Retinal pigment epithelial cell (primary cell): ENCODE data around the gene PKNOX2.

Source experiments
- DNase-seq: peaks from one replicate; pipeline ENCODE4 v3.0.0-alpha.2; 2010; ENCODE audit warnings: low read depth
- H3K4me3 ChIP-seq: 2 replicates; pipeline ENCODE4 v1.5.1; 2011; ENCODE audit warnings: mild to moderate bottlenecking, low read length, control low read depth, moderate library complexity
- TF ChIP-seq, protein P1 (sequence below): conservative IDR thresholded peaks from 2 replicates; pipeline ENCODE4 v1.5.1; 2011; ENCODE audit warnings: low read depth, low read length, control low read depth, inconsistent platforms

Gene PKNOX2

DNA sequence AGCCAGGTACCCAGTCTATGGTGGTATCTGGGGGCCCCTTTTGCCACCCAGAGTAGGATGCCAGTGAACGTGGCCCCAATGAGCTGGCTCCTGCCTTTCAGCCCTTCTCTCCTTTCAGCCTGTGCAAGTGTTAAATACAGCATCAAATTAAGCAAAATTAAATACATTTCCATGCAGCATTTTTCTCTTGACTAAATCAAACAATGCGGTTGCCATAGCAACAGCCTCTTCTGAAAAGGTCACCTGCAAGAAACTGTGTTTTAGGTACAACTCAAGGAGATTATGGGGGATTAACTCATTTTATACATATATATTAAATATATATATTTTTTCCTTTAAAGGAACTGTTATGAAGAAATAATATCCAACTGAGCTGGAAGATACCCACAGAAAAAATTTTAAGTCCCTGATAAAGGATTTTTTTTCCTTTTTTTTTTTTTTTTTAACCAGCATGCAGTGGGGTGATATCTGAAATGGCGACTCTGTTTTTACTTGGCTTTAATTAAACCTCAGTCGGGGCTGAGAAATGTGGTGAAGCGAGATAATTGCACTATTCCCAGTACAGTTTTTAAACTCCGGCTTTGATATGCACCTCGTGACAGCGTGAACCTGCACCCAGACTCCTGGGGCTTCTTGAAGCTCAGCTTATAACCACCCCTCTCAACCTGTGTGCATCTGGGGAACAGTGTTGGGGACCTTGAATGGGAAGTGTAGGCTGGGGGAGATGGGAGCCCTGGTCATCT lies 115.3 kb downstream of the PKNOX2 start:
- no peak for DNase-seq
- TF ChIP-seq, protein P1, sequence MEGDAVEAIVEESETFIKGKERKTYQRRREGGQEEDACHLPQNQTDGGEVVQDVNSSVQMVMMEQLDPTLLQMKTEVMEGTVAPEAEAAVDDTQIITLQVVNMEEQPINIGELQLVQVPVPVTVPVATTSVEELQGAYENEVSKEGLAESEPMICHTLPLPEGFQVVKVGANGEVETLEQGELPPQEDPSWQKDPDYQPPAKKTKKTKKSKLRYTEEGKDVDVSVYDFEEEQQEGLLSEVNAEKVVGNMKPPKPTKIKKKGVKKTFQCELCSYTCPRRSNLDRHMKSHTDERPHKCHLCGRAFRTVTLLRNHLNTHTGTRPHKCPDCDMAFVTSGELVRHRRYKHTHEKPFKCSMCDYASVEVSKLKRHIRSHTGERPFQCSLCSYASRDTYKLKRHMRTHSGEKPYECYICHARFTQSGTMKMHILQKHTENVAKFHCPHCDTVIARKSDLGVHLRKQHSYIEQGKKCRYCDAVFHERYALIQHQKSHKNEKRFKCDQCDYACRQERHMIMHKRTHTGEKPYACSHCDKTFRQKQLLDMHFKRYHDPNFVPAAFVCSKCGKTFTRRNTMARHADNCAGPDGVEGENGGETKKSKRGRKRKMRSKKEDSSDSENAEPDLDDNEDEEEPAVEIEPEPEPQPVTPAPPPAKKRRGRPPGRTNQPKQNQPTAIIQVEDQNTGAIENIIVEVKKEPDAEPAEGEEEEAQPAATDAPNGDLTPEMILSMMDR: no peak
- H3K4me3 ChIP-seq: no peak overlapping the region

DNA sequence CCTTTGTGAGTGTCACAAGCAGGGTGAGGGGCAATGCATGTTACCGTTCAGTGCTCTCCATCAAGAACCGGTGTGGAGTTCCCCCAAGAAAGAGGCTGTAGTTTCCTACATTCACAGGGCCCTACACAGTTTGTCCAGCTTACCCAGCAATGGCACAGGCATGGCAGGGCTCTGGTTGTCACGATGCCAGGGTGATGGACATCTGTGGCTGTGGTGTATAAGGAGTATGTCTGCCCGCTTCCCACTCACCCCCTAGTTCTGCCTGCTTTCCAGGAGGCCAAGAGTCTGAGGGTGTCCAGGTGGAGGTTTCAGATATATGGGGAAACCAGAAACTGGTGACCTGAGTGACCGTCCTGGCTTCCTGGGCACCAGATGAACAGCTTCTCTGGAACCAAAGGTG lies 116.1 kb downstream of the PKNOX2 start:
- DNase-seq: no peak
- TF ChIP-seq, protein P1: no peak

DNA sequence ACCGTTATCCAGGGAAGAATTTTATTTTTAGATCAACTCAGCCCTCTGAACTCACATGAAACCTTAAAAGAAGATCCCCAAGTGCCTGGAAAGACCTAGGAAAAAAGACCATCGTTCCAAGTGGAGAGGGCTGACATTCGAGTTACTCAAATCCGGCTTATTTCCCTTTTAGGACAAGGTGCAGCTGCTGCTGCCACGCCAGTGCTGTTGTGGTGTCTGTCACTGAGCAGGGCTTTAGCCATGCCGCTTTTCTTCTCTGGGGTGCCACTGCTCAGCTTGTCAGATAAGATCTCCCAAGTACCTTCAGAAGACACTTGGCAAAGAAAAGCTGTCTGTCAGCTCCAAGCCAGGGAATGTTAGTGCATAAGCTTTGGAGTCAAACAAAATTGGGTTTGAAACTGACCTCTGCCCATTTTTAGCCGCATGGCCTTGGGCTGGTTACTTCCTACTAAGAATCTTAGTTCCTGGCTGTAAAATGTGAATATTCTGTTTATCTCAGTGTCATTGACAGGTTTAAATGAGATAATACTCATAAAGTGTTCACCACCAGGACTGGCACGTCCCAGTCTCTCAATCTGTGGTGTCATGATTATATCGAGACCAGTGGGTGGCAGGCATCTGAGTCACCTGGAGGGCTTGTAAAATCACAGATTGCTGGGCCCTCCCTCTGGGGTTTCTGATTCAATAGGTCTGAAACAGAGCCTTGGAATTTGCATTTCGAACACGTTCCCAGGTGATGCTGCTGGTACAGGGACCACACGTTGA lies 117.5 kb downstream of the PKNOX2 start:
- no peak for DNase-seq
- no peak overlapping the region for H3K4me3 ChIP-seq
- TF ChIP-seq, protein P1: no peak

More for the DNA sequence above, 116.1 kb downstream of the PKNOX2 start:
- H3K4me3 ChIP-seq: no peak overlapping the region

DNA sequence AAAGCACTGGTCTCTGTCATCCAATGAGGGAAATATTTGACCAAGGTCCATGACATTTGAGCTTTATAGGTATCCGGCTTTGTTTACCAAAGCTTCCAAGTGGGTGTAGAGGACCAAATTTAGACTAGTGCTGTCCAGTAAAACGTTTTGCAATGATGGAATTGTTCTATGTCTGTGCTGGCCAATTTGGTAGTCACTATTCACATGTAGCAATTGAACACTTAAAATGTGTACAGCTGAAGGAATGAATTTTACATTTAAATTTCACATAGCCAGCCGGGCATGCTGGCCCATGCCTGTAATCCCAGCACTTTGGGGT lies 118.0 kb downstream of the PKNOX2 start:
- DNase-seq: no peak
- TF ChIP-seq, protein P1: no peak

DNA sequence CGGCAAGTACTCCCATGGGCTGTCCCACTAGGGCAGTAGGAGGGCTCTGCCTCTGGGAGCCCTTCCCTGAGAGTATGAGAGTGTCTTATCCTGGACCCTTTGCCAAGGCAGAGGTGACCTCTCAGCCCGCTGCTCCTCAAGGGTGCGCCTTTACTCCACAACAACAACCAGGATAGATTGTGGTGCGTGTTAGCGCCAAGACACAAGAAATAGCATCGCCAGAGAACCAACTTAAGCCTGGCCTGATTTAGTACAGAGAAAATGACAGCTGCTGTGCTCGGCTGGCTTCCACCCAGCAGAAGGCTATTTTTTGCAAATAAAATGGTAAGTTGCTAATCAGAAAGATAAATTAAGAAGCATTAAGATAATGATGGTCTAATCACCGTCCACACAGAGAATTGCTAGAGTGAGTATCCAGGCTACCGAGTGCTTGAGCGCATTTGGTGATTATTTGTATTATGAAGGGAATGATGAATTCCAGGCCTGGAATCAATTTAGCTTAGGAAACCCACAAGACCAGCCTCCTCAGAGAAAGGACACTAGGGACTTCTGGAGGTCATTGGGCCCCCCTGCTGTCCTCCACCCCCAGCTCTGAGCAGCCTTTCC lies 119.8 kb downstream of the PKNOX2 start:
- TF ChIP-seq, protein P1: no peak
- no peak for DNase-seq
- no peak overlapping the region for H3K4me3 ChIP-seq

More for the DNA sequence above, 118.0 kb downstream of the PKNOX2 start:
- H3K4me3 ChIP-seq: no peak overlapping the region

DNA sequence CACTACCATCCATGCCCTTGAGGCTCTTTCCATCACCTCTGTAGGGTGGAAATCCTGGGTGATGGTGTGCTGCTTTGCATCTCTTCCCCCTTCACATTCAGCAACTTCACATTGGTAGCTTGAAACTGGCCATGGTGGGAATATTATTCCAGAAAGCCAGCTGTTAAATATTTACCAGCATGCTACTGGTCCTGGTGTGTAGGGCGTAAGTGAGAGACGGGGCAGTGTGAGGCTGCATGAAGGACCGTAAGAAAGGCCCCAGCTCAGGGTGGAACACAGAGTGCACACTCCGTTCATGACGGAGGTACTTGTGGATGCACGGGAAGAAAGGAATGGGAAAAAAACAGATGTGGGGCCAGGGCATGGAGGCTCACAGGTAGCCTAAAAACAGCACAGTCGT lies 121.3 kb downstream of the PKNOX2 start:
- DNase-seq: no peak
- H3K4me3 ChIP-seq: no peak overlapping the region
- TF ChIP-seq, protein P1: no peak
